ENCODE data around the gene C20orf144.
"Not testable (repeated sequence)": the region's sequence is repeated elsewhere in the genome, so short reads cannot be mapped to it uniquely, and the experiment has no call there.

Gene C20orf144

GRCh38 chr20:33697129-33697528 lies 35.0 kb downstream of the C20orf144 start:
- DNase-seq (ENCODE audit: low spot score) = no peak

- DNase-seq (ENCODE audit: low spot score) = not testable (repeated sequence)
Observed at GRCh38 chr20:33698966-33699365, 36.8 kb downstream of the C20orf144 start.

GRCh38 chr20:33700696-33701441 lies 38.7 kb downstream of the C20orf144 start:
- DNase-seq (ENCODE audit: low spot score) = not testable (repeated sequence)

DNA sequence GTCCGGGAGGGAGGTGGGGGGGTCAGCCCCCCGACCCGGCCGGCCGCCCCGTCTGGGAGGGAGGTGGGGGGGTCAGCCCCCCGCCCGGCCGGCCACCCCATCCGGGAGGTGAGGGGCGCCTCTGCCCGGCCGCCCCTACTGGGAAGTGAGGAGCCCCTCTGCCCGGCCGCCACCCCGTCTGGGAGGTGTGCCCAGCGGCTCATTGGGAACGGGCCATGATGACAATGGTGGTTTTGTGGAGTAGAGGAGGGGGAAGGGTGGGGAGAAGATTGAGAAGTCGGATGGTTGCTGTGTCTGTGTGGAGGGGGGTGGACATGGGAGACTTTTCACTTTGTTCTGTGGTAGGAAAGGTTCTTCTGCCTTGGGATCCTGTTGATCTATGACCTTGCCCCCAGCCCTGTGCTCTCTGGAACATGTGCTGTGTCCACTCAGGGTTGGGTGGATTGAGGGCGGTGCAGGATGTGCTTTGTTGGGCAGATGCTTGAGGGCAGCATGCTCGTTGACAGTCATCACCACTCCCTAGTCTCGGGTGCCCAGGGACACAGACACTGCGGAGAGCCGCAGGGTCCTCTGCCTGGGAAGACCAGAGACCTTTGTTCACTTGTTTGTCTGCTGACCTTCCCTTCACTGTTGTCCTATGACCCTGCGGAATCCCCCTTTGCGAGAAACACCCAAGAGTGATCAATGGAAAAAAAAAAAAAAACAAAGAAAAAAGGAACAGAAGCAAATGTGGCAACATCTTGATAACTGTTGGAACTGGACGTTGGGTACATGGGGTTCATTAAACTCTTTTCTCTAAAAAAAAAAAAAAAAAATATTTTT lies 39.7 kb downstream of the C20orf144 start:
- DNase-seq (ENCODE audit: low spot score) = no peak

DNA sequence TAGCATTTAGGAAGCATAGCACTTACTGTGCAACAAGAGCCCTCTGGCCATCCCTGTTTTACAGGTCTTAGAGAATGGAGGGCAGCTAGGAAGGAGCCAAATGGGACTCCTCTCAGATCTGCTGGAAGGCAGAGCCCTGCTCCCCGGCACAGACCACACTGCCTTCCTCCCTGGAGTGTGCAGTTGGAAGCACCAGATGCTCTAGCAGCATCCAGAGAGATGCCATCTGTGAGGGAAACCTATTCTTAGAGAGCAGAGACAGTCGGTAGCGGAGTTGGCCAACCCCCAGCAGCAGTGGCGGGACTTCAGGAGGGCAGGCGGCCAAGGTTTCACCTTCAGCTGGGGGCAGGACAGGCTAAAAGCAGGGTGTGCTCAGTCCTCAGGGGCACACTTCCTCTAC lies 40.7 kb downstream of the C20orf144 start:
- no peak for DNase-seq (ENCODE audit: low spot score)

GRCh38 chr20:33703498-33704137 lies 41.5 kb downstream of the C20orf144 start:
- DNase-seq (ENCODE audit: low spot score) = no peak

GRCh38 chr20:33704197-33704924 lies 42.2 kb downstream of the C20orf144 start:
- no peak for DNase-seq (ENCODE audit: low spot score)

GRCh38 chr20:33707668-33708067 lies 45.5 kb downstream of the C20orf144 start:
- DNase-seq (ENCODE audit: low spot score) = no peak

DNA sequence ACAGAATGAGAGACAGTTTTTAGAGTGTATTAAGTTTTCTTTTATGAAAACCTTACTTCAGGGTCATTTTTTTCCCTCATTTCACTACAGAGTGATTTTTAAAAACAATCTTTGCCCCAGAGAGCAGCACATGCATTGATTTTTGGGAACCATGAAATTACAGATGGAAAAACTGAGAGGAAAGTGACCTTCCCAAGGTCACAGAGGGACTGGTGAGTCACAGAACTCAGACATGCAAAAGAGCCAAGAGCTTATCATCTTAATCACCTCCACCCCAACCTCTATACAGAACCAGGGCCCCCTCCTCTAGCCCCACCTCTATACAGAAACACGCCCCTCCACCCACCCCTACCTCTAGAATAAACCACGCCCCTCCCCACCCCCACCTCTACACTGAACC lies 47.3 kb downstream of the C20orf144 start:
- no peak for DNase-seq (ENCODE audit: low spot score)

GRCh38 chr20:33709905-33710541 lies 47.9 kb downstream of the C20orf144 start:
- DNase-seq (ENCODE audit: low spot score) = no peak

GRCh38 chr20:33710681-33711445 lies 48.7 kb downstream of the C20orf144 start:
- no peak for DNase-seq (ENCODE audit: low spot score)

DNA sequence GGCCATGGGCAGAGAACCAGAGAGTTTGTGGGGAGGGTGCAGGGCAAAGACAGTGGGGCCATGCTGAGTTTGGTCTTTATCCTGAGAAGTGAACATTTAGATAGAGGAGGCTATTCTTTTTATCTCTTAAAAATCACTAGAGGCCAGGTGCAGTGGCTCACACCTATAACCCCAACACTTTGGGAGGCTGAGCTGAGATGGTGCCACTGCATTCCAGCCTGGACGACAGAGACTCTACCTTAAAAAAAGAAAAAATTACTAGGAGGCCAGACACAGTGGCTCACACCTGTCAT lies 49.3 kb downstream of the C20orf144 start:
- no peak for DNase-seq (ENCODE audit: low spot score)

Data from COLO829 (cell line).